Keratinocyte (primary cell): Measurements from ENCODE around the gene HS3ST2.

Experiments used
- CTCF ChIP-seq, 3 experiments: IDR thresholded peaks in 1 of 3; conservative IDR thresholded peaks in 1 of 3; optimal IDR thresholded peaks in 1 of 3; 2 replicates in 2 of 3; 3 replicates in 1 of 3; pipeline versions ENCODE3 to v1.5.1; 2011; ENCODE audit warnings: low read length in 3 of 3, mild to moderate bottlenecking in 3 of 3, moderate library complexity in 2 of 3, control low read depth in 1 of 3, inconsistent platforms in 1 of 3; ENCODE audit not compliant: insufficient read depth in 2 of 3; ENCODE audit errors: extremely low read depth in 1 of 3
- EZH2 ChIP-seq: IDR thresholded peaks from one replicate; pipeline ENCODE4 v1.6.1; 2012; ENCODE audit warnings: inconsistent platforms, mild to moderate bottlenecking, low read length, moderate library complexity

DNA sequence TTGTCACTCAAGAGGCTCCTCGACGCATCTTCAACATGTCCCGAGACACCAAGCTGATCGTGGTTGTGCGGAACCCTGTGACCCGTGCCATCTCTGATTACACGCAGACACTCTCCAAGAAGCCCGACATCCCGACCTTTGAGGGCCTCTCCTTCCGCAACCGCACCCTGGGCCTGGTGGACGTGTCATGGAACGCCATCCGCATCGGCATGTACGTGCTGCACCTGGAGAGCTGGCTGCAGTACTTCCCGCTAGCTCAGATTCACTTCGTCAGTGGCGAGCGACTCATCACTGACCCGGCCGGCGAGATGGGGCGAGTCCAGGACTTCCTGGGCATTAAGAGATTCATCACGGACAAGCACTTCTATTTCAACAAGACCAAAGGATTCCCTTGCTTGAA, 101.0 kb downstream of the HS3ST2 start:
- TF ChIP-seq CTCF (optimal IDR thresholded peaks at IDR 0.05 in 1 of 3, IDR thresholded peaks at IDR 0.05 in 1 of 3, conservative IDR thresholded peaks at IDR 0.05 in 1 of 3; ENCODE audit: extremely low read depth in 1 of 3, insufficient read depth in 2 of 3, low read length in 3 of 3) (no peak), EZH2 (no peak)
